GM23338 (cell line): Measurements from ENCODE around the gene ROBO1. TPM values are rescaled to one million over a fixed set of nuclear protein-coding genes. Genes with fewer than 3 reads are reported as not detected.
A peak's percentile ranks its signal among the peaks of the same experiment; 100 is the strongest.

Experiments used
- ATAC-seq: fragments of 200-7000 bp; cut with Tn5 transposase; 3 replicates; pipeline ENCODE4 v1.9.1; 2020
- DNase-seq: peaks from one replicate; pipeline ENCODE4 v3.0.0-alpha.2; 2015; ENCODE audit warnings: low spot score
- H2AFZ ChIP-seq: fragments of 200-600 bp; sonication (generic); 2 replicates; pipeline ENCODE4 v1.8.0; 2016; ENCODE audit warnings: antibody characterized with exemption, mild to moderate bottlenecking, moderate library complexity
- H3F3A ChIP-seq: fragments of 200-600 bp; sonication (generic); replicated peaks from 2 replicates; pipeline ENCODE4 v1.8.0; 2017; ENCODE audit warnings: antibody characterized with exemption, mixed run types, low read depth
- H3K27ac ChIP-seq: fragments of 200-600 bp; sonication (generic); 2 replicates; pipeline ENCODE4 v1.6.1; 2016; ENCODE audit warnings: low read depth
- H3K27me3 ChIP-seq: fragments of 200-600 bp; sonication (generic); 2 replicates; pipeline ENCODE4 v1.8.0; 2016; ENCODE audit warnings: mild to moderate bottlenecking, mixed run types, moderate library complexity; ENCODE audit not compliant: insufficient read depth
- H3K36me3 ChIP-seq: fragments of 200-600 bp; sonication (generic); 2 replicates; pipeline ENCODE4 v1.8.0; 2016; ENCODE audit warnings: mild to moderate bottlenecking; ENCODE audit not compliant: insufficient read depth
- H3K4me1 ChIP-seq: fragments of 200-600 bp; sonication (generic); 2 replicates; pipeline ENCODE4 v1.8.0; 2016; ENCODE audit warnings: mild to moderate bottlenecking, moderate library complexity; ENCODE audit not compliant: insufficient read depth
- H3K4me2 ChIP-seq: fragments of 200-600 bp; sonication (generic); 2 replicates; pipeline ENCODE4 v1.7.1; 2017; ENCODE audit warnings: mixed run types
- H3K4me3 ChIP-seq: fragments of 200-600 bp; sonication (generic); 2 replicates; pipeline ENCODE4 v1.6.1; 2016; ENCODE audit warnings: mixed run types
- H3K79me2 ChIP-seq: fragments of 200-600 bp; sonication (generic); replicated peaks from 2 replicates; pipeline ENCODE4 v1.8.0; 2017; ENCODE audit warnings: mild to moderate bottlenecking; ENCODE audit not compliant: insufficient read depth
- H3K9me2 ChIP-seq: fragments of 200-600 bp; sonication (generic); 2 replicates; pipeline ENCODE4 v1.8.0; 2017; ENCODE audit not compliant: insufficient read depth
- H4K20me1 ChIP-seq: fragments of 200-600 bp; sonication (generic); replicated peaks from 2 replicates; pipeline ENCODE4 v1.8.0; 2017; ENCODE audit warnings: mild to moderate bottlenecking; ENCODE audit not compliant: insufficient read depth
- H3K27ac Mint-ChIP-seq: 2 replicates; pipeline ENCODE4 v1.8.0; 2020; ENCODE audit warnings: inconsistent platforms, mild to moderate bottlenecking, moderate library complexity, mixed read lengths
- H3K27me3 Mint-ChIP-seq: 3 replicates; pipeline ENCODE4 v1.8.0; 2022; ENCODE audit warnings: low read depth, mild to moderate bottlenecking, moderate library complexity, mixed read lengths, inconsistent platforms; ENCODE audit not compliant: insufficient read depth, poor library complexity
- H3K36me3 Mint-ChIP-seq: 3 replicates; pipeline ENCODE4 v1.8.0; 2021; ENCODE audit warnings: low read depth, mild to moderate bottlenecking, inconsistent platforms, moderate library complexity, mixed read lengths
- H3K4me1 Mint-ChIP-seq: 3 replicates; pipeline ENCODE4 v1.8.0; 2020; ENCODE audit warnings: mild to moderate bottlenecking, inconsistent platforms, mixed read lengths
- H3K4me3 Mint-ChIP-seq: 3 replicates; pipeline ENCODE4 v1.8.0; 2021; ENCODE audit warnings: moderate library complexity, mild to moderate bottlenecking, inconsistent platforms, mixed read lengths
- H3K9me3 Mint-ChIP-seq: 3 replicates; pipeline ENCODE4 v1.8.0; 2020; ENCODE audit warnings: moderate library complexity, mild to moderate bottlenecking, inconsistent platforms, mixed read lengths
- CTCF ChIP-seq, 2 experiments: fragments of 200-600 bp in 1 of 2; sonication (generic) in 1 of 2; conservative IDR thresholded peaks; 2 replicates each; pipeline versions ENCODE4 v1.5.1 to v1.6.1; 2016 to 2017; ENCODE audit warnings: antibody characterized with exemption in 2 of 2, low read depth in 2 of 2, mild to moderate bottlenecking in 2 of 2, moderate library complexity in 1 of 2
- JUNB ChIP-seq: IDR thresholded peaks from one replicate; pipeline ENCODE4 v1.6.1; 2016; ENCODE audit warnings: antibody characterized with exemption; ENCODE audit not compliant: unreplicated experiment
- REST ChIP-seq: IDR thresholded peaks from one replicate; pipeline ENCODE4 v1.6.1; 2018; ENCODE audit warnings: antibody characterized with exemption; ENCODE audit not compliant: unreplicated experiment
- STAT1 ChIP-seq: IDR thresholded peaks from one replicate; pipeline ENCODE4 v1.6.1; 2016; ENCODE audit warnings: antibody characterized with exemption; ENCODE audit not compliant: unreplicated experiment
- ZNF331 ChIP-seq: fragments of 250-450 bp; sonication (Bioruptor Pico); IDR thresholded peaks from 2 replicates; pipeline ENCODE4 v1.5.0; 2020; ENCODE audit warnings: low read depth, mild to moderate bottlenecking, moderate library complexity
- polyA plus RNA-seq: library from polyadenylated mRNA; unstranded; fragments of >200 nt; fragmentation: Nextera tagmentation; extraction: Ambion mirVana; gene quantifications from 2 replicates; pipeline ENCODE4 v1.2.1, GENCODE V29; 2016
- total RNA-seq: library from RNA; depleted of rRNA; stranded (reverse); fragments of >200 nt; shearing (Covaris generic); gene quantifications from 2 replicates; pipeline ENCODE4 v1.2.3, GENCODE V29; 2014

The ROBO1 gene
- total and polyA plus RNA-seq, 2 experiments from 2014 or later, result 19.2 to 78.3 TPM

- no peak overlapping the region for H3K4me2 ChIP-seq
- H3K4me1 ChIP-seq, result peaks cover 13% of the 10 kb centered on the region; the same call in 1 of the 2 replicates
- TF ChIP-seq JUNB, result no peak
- TF ChIP-seq STAT1, result no peak
- TF ChIP-seq REST, result no peak
- TF ChIP-seq CTCF (conservative IDR thresholded peaks at IDR 0.05; ENCODE audit: low read depth in 2 of 2), result peak in 1 of 2 experiments; percentile 38; a peak in 2 of 4 replicates
- ATAC-seq (peak; percentile 68), DNase-seq (peak; percentile 29)
- no peak overlapping the region for H3K27ac ChIP-seq
- peaks cover 15% of the 10 kb centered on the region for H3K4me1 Mint-ChIP-seq
- no peak overlapping the region for H3K4me3 Mint-ChIP-seq
- peak overlapping the region; percentile 82; the same call in 1 of the 2 replicates for H2AFZ ChIP-seq
- no peaks in the 10 kb centered on the region for H3K9me3 Mint-ChIP-seq
- H3K27me3 Mint-ChIP-seq, result peaks cover 2% of the 10 kb centered on the region
- no peak overlapping the region for H3K4me3 ChIP-seq
- H3K79me2 ChIP-seq, result no peaks in the 10 kb centered on the region
- no peaks in the 10 kb centered on the region for H3K36me3 Mint-ChIP-seq
- no peaks in the 10 kb centered on the region for H3K36me3 ChIP-seq
- no peak overlapping the region; the same call in 1 of the 2 replicates for H3K27ac Mint-ChIP-seq
- no peaks in the 10 kb centered on the region for H3F3A ChIP-seq
- H3K9me2 ChIP-seq, result no peaks in the 10 kb centered on the region
- no peaks in the 10 kb centered on the region for H4K20me1 ChIP-seq
- H3K27me3 ChIP-seq, result no peaks in the 10 kb centered on the region
Measured at GRCh38 chr3:79490165-79491028, 277.4 kb downstream of the ROBO1 start.

- Mint-ChIP-seq H3K9me3 (no peaks in the 10 kb centered on the region), H3K27ac (no peak overlapping the region), H3K36me3 (no peaks in the 10 kb centered on the region), H3K27me3 (peaks cover 2% of the 10 kb centered on the region), H3K4me1 (peaks cover 15% of the 10 kb centered on the region), H3K4me3 (no peak overlapping the region)
- Histone ChIP-seq H3K9me2 (no peaks in the 10 kb centered on the region), H3K4me2 (no peak overlapping the region), H3K36me3 (no peaks in the 10 kb centered on the region), H3F3A (no peaks in the 10 kb centered on the region), H3K4me3 (no peak overlapping the region), H3K79me2 (no peaks in the 10 kb centered on the region), H4K20me1 (no peaks in the 10 kb centered on the region), H3K27me3 (no peaks in the 10 kb centered on the region), H3K27ac (no peak overlapping the region), H2AFZ (no peak overlapping the region), H3K4me1 (peaks cover 13% of the 10 kb centered on the region; the same call in 1 of the 2 replicates)
- DNase-seq (no peak), ATAC-seq (no peak)
- no peak for TF ChIP-seq REST
- no peak for TF ChIP-seq ZNF331 (CRISPR knock-in tag)
Measured at GRCh38 chr3:79488407-79488806, 279.4 kb downstream of the ROBO1 start.
